ENCODE measurements around the gene SNCAIP.

SNCAIP gene

DNA sequence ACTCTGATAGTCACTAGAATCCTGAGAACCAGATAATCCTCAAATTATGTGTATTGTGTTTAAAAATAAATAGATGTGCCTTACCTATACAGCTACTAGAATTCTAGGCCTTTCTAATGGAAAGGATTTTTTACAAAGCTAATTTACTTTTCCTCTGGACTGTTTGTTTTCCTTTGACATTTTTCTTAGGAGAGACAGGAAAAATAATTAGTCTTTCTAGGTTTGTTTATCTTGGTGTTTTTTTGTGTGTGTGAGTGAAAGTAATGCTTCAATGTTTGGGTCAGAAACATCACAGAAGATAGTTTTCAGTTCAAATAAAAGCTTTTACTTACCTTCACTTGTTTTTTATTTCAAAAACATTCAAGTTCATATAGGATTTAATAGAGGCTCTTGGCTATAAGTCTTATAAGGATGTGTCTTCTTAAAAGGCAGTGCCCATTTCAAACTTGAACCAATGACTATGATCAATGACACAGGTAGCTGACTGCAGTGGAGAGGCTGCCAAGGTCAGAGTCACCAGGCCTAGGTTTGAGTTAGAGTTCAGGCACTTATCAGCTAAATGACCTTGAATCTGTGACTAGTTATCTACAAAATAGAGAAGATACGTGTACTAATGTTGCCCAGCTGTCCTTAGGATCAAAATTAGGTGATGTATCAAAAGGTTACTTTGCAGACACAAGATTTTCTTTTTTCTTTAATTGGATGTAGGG lies 92.8 kb downstream of the SNCAIP start:
- TF ChIP-seq, protein P1, sequence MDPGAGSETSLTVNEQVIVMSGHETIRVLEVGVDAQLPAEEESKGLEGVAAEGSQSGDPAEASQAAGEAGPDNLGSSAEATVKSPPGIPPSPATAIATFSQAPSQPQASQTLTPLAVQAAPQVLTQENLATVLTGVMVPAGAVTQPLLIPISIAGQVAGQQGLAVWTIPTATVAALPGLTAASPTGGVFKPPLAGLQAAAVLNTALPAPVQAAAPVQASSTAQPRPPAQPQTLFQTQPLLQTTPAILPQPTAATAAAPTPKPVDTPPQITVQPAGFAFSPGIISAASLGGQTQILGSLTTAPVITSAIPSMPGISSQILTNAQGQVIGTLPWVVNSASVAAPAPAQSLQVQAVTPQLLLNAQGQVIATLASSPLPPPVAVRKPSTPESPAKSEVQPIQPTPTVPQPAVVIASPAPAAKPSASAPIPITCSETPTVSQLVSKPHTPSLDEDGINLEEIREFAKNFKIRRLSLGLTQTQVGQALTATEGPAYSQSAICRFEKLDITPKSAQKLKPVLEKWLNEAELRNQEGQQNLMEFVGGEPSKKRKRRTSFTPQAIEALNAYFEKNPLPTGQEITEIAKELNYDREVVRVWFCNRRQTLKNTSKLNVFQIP (CRISPR knock-in tag; IDR thresholded peaks at IDR 0.05; ENCODE audit: borderline replicate concordance, low read depth), result no peak
- TF ChIP-seq ZC3H10 (CRISPR knock-in tag; IDR thresholded peaks at IDR 0.05), result no peak
- no peak for TF ChIP-seq TCF4 (CRISPR knock-in tag; IDR thresholded peaks at IDR 0.05; ENCODE audit: borderline replicate concordance)
- TF ChIP-seq, protein P2, sequence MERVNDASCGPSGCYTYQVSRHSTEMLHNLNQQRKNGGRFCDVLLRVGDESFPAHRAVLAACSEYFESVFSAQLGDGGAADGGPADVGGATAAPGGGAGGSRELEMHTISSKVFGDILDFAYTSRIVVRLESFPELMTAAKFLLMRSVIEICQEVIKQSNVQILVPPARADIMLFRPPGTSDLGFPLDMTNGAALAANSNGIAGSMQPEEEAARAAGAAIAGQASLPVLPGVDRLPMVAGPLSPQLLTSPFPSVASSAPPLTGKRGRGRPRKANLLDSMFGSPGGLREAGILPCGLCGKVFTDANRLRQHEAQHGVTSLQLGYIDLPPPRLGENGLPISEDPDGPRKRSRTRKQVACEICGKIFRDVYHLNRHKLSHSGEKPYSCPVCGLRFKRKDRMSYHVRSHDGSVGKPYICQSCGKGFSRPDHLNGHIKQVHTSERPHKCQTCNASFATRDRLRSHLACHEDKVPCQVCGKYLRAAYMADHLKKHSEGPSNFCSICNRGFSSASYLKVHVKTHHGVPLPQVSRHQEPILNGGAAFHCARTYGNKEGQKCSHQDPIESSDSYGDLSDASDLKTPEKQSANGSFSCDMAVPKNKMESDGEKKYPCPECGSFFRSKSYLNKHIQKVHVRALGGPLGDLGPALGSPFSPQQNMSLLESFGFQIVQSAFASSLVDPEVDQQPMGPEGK (CRISPR knock-in tag; IDR thresholded peaks at IDR 0.05; ENCODE audit: borderline replicate concordance), result no peak
- TF ChIP-seq, protein P3, sequence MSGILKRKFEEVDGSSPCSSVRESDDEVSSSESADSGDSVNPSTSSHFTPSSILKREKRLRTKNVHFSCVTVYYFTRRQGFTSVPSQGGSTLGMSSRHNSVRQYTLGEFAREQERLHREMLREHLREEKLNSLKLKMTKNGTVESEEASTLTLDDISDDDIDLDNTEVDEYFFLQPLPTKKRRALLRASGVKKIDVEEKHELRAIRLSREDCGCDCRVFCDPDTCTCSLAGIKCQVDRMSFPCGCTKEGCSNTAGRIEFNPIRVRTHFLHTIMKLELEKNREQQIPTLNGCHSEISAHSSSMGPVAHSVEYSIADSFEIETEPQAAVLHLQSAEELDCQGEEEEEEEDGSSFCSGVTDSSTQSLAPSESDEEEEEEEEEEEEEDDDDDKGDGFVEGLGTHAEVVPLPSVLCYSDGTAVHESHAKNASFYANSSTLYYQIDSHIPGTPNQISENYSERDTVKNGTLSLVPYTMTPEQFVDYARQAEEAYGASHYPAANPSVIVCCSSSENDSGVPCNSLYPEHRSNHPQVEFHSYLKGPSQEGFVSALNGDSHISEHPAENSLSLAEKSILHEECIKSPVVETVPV (CRISPR knock-in tag; IDR thresholded peaks at IDR 0.05), result no peak
- no peak for TF ChIP-seq ZNF8 (CRISPR knock-in tag; IDR thresholded peaks at IDR 0.05)
- no peak for TF ChIP-seq ISL1 (CRISPR knock-in tag; IDR thresholded peaks at IDR 0.05)
- no peak for TF ChIP-seq ZFP3 (CRISPR knock-in tag; IDR thresholded peaks at IDR 0.05)
- TF ChIP-seq, protein P4, sequence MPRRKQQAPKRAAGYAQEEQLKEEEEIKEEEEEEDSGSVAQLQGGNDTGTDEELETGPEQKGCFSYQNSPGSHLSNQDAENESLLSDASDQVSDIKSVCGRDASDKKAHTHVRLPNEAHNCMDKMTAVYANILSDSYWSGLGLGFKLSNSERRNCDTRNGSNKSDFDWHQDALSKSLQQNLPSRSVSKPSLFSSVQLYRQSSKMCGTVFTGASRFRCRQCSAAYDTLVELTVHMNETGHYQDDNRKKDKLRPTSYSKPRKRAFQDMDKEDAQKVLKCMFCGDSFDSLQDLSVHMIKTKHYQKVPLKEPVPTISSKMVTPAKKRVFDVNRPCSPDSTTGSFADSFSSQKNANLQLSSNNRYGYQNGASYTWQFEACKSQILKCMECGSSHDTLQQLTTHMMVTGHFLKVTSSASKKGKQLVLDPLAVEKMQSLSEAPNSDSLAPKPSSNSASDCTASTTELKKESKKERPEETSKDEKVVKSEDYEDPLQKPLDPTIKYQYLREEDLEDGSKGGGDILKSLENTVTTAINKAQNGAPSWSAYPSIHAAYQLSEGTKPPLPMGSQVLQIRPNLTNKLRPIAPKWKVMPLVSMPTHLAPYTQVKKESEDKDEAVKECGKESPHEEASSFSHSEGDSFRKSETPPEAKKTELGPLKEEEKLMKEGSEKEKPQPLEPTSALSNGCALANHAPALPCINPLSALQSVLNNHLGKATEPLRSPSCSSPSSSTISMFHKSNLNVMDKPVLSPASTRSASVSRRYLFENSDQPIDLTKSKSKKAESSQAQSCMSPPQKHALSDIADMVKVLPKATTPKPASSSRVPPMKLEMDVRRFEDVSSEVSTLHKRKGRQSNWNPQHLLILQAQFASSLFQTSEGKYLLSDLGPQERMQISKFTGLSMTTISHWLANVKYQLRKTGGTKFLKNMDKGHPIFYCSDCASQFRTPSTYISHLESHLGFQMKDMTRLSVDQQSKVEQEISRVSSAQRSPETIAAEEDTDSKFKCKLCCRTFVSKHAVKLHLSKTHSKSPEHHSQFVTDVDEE (CRISPR knock-in tag; IDR thresholded peaks at IDR 0.05), result no peak
- TF ChIP-seq, protein P5, sequence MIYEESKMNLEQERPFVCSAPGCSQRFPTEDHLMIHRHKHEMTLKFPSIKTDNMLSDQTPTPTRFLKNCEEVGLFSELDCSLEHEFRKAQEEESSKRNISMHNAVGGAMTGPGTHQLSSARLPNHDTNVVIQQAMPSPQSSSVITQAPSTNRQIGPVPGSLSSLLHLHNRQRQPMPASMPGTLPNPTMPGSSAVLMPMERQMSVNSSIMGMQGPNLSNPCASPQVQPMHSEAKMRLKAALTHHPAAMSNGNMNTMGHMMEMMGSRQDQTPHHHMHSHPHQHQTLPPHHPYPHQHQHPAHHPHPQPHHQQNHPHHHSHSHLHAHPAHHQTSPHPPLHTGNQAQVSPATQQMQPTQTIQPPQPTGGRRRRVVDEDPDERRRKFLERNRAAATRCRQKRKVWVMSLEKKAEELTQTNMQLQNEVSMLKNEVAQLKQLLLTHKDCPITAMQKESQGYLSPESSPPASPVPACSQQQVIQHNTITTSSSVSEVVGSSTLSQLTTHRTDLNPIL (CRISPR knock-in tag; IDR thresholded peaks at IDR 0.05; ENCODE audit: low read depth), result no peak
- TF ChIP-seq CSDC2 (CRISPR knock-in tag; IDR thresholded peaks at IDR 0.05), result no peak
- TF ChIP-seq SNAI2 (CRISPR knock-in tag; IDR thresholded peaks at IDR 0.05), result no peak
- no peak for TF ChIP-seq BACH2 (CRISPR knock-in tag; IDR thresholded peaks at IDR 0.05; ENCODE audit: borderline replicate concordance)
- ATAC-seq, result no peak

DNA sequence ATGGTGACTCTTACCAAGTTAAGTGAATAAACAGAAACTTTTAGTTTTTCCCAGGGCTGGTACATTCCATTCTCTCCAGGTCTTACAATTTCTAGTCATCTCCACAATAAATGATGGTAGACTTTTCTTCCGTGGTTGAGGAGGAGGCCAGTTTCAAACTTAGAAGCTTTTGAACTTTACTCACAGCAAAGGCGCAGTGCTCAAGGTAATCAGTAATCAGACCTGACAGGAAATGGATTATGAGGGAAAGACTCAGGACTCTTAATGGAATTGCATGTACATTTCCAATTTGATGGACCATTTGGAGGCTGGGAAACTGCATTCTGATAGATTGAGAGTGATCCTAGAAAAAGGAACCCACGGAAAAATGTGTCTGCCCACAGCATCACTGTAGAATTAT lies 93.7 kb downstream of the SNCAIP start:
- ATAC-seq, result no peak

More for the DNA sequence above, 93.7 kb downstream of the SNCAIP start:
- no peak for TF ChIP-seq ZNF565 (CRISPR knock-in tag; conservative IDR thresholded peaks at IDR 0.05; ENCODE audit: low read depth)
- no peak for TF ChIP-seq ZFP3 (CRISPR knock-in tag; IDR thresholded peaks at IDR 0.05)
- no peak for TF ChIP-seq TOX (CRISPR knock-in tag; IDR thresholded peaks at IDR 0.05; ENCODE audit: borderline replicate concordance)
- no peak for TF ChIP-seq ARNTL (CRISPR knock-in tag; IDR thresholded peaks at IDR 0.05; ENCODE audit: borderline replicate concordance, low read depth)
- TF ChIP-seq, protein P3 (CRISPR knock-in tag; IDR thresholded peaks at IDR 0.05), result no peak
- TF ChIP-seq ESRRG (CRISPR knock-in tag; IDR thresholded peaks at IDR 0.05), result no peak
- TF ChIP-seq GLIS3 (CRISPR knock-in tag; IDR thresholded peaks at IDR 0.05), result no peak
- TF ChIP-seq ZC3H10 (CRISPR knock-in tag; IDR thresholded peaks at IDR 0.05), result no peak
- TF ChIP-seq, protein P4 (CRISPR knock-in tag; IDR thresholded peaks at IDR 0.05), result no peak
- no peak for TF ChIP-seq PPARA (CRISPR knock-in tag; IDR thresholded peaks at IDR 0.05; ENCODE audit: borderline replicate concordance)

Data from SK-N-SH treated with all-trans-retinoic acid at 6 μM for 48 hours (cell line).